Transverse colon (tissue), 4 donors: ENCODE results near the gene KAT2A. TPM values are rescaled to one million over a fixed set of nuclear protein-coding genes. Genes with fewer than 3 reads are reported as not detected.

Experiments used
- DNase-seq: peaks from one replicate; pipeline ENCODE4 v3.0.0-alpha.2; 2019
- H3K27ac ChIP-seq, 4 donors: fragments of 200-600 bp; sonication (generic); 2 replicates each; pipeline ENCODE4 v1.5.1; 2016 to 2018; ENCODE audit warnings: inconsistent platforms in 4 of 4
- H3K27me3 ChIP-seq: fragments of 200-600 bp; sonication (generic); 2 replicates; pipeline ENCODE4 v1.5.1; 2017; ENCODE audit warnings: inconsistent platforms
- H3K36me3 ChIP-seq, 4 donors: fragments of 200-600 bp; sonication (generic); 2 replicates each; pipeline ENCODE4 v1.5.1; 2017 to 2019; ENCODE audit warnings: inconsistent platforms in 4 of 4
- H3K4me1 ChIP-seq, 4 donors: fragments of 200-600 bp; sonication (generic); 2 replicates each; pipeline ENCODE4 v1.5.1; 2017 to 2020; ENCODE audit warnings: inconsistent platforms in 4 of 4
- H3K4me3 ChIP-seq, 4 donors: fragments of 200-600 bp; sonication (generic); 1 replicate in 1 of 4; 2 replicates in 3 of 4; pipeline versions ENCODE4 v1.5.1 to v1.6.1; 2017 to 2019; ENCODE audit warnings: inconsistent platforms in 4 of 4
- H3K9me3 ChIP-seq, 2 donors: fragments of 200-600 bp; sonication (generic); 2 replicates each; pipeline ENCODE4 v1.5.1; 2017 to 2019; ENCODE audit warnings: inconsistent platforms in 2 of 2
- CTCF ChIP-seq, 5 experiments: fragments of 200-600 bp in 3 of 5; fragments of 450-650 bp in 2 of 5; sonication (generic) in 3 of 5; IDR thresholded peaks; 1 replicate in 2 of 5; 2 replicates in 3 of 5; pipeline ENCODE4 v1.5.1; 2016 to 2017; ENCODE audit warnings: antibody characterized with exemption in 5 of 5, inconsistent platforms in 3 of 5, mild to moderate bottlenecking in 2 of 5, moderate library complexity in 1 of 5
- EP300 ChIP-seq: sonication (generic); formaldehyde crosslinking; IDR thresholded peaks from one replicate; pipeline ENCODE4 v1.6.1; 2017; ENCODE audit warnings: antibody characterized with exemption, low read depth
- POLR2A ChIP-seq: fragments of 450-650 bp; IDR thresholded peaks from one replicate; pipeline ENCODE4 v1.6.1; 2016; ENCODE audit warnings: antibody characterized with exemption, mild to moderate bottlenecking, moderate library complexity
- POLR2AphosphoS5 ChIP-seq, 3 donors: sonication (generic); formaldehyde crosslinking; IDR thresholded peaks; one replicate each; pipeline ENCODE4 v1.6.1; 2016; ENCODE audit warnings: antibody characterized with exemption in 3 of 3
- WGBS, 2 donors: methylation state at CpG; one replicate each; pipeline ENCODE4 v1.1.5; 2018; ENCODE audit warnings: low coverage in 1 of 2; 5-methylcytosine and 5-hydroxymethylcytosine counted together
- in situ Hi-C, 4 donors: fragments of 200-750 bp; cut with MboI; loops; one replicate each; pipeline versions ENCODE4 v1.15.0 to v1.15.1; 2017; ENCODE audit warnings: low sequenced_read_pairs in 3 of 4, low pct_ligation_motif_present in 1 of 4, low pct_unique_long_range_greater_than_20kb in 1 of 4
- intact Hi-C: fragments of 100-400 bp; cut with DNase I; formaldehyde crosslinking; loops from one replicate; pipeline ENCODE4 v1.15.1; 2023; ENCODE audit warnings: low total_unique reads
- total RNA-seq, 4 donors: library from RNA; depleted of rRNA; stranded (reverse); fragments of >200 nt; gene quantifications; one replicate each; pipeline ENCODE4 v1.1.0, GENCODE V29; 2016

KAT2A gene
- total RNA-seq, 4 donors from 2014 or later = 16.9 to 154 (median 48.9) TPM

- DNase-seq = peak; percentile 86
- Histone ChIP-seq H3K9me3 (no peaks in the 10 kb centered on the region), H3K4me3 (peak within 1 kb of the TSS in 2 of 4 donors; percentile 6 to 7), H3K4me1 (peaks cover 18 to 26% (median 22%) of the 10 kb centered on the region in 4 donors), H3K36me3 (peaks cover 0 to 19% (median 7%) of the 10 kb centered on the region in 4 donors), H3K27me3 (no peaks in the 10 kb centered on the region), H3K27ac (peak within 1 kb of the TSS; percentile 71 to 82 (median 78))
- no peak for TF ChIP-seq EP300
- TF ChIP-seq POLR2A = peak; percentile 38
- no peak for TF ChIP-seq CTCF (IDR thresholded peaks at IDR 0.05)
- TF ChIP-seq POLR2AphosphoS5 (IDR thresholded peaks at IDR 0.05) = peak in 2 of 3 donors; percentile 26 to 29
- WGBS, 2 donors = 48% methylated on average over 51 of the region's 61 CpGs; no CpG with 5 or more reads in 1 of the 2 donors
- in situ Hi-C loops = no loop called here
- intact Hi-C loops = no loop called here
Measured at GRCh38 chr17:42122371-42123303, 1.5 kb upstream of the KAT2A start, which contains the start of gene HSPB9. Gene HSPB9 (plus strand): TSS chr17:42122804. CDS start chr17:42122851, 47 bp downstream.

GRCh38 chr17:42120161-42120769 is 902 bp downstream of the KAT2A start:
- Histone ChIP-seq H3K27ac (peak overlapping the region in 1 of 4 donors; percentile 82), H3K36me3 (peaks cover 0 to 1% (median 0%) of the 10 kb centered on the region in 4 donors), H3K4me1 (peaks cover 18 to 26% (median 22%) of the 10 kb centered on the region in 4 donors), H3K9me3 (no peaks in the 10 kb centered on the region), H3K27me3 (no peaks in the 10 kb centered on the region), H3K4me3 (peak overlapping the region in 3 of 4 donors; percentile 55 to 94 (median 89))
- no peak for DNase-seq
- WGBS, 2 donors = 49 to 58% methylated on average over 2 to 7 of the region's 7 CpGs
- intact Hi-C loops = no loop called here
- in situ Hi-C loops = no loop called here
- no peak for TF ChIP-seq CTCF (IDR thresholded peaks at IDR 0.05)
- no peak for TF ChIP-seq EP300
- TF ChIP-seq POLR2A = no peak
- TF ChIP-seq POLR2AphosphoS5 (IDR thresholded peaks at IDR 0.05) = no peak

GRCh38 chr17:42119301-42119700 is 1.9 kb downstream of the KAT2A start:
- TF ChIP-seq POLR2AphosphoS5 (IDR thresholded peaks at IDR 0.05) (no peak), CTCF (IDR thresholded peaks at IDR 0.05) (no peak), POLR2A (no peak), EP300 (no peak)
- intact Hi-C loops = loop anchor here (5.0 kb wide), 2 partner anchors 52 to 157 kb away; no protein-coding TSS in a partner anchor

More at GRCh38 chr17:42119301-42119700, 1.9 kb downstream of the KAT2A start:
- Histone ChIP-seq H3K27me3 (no peaks in the 10 kb centered on the region), H3K27ac (no peak overlapping the region), H3K9me3 (no peaks in the 10 kb centered on the region), H3K4me3 (no peak overlapping the region), H3K4me1 (peaks cover 18 to 26% (median 22%) of the 10 kb centered on the region in 4 donors), H3K36me3 (no peaks in the 10 kb centered on the region)
- DNase-seq = no peak
- WGBS, 2 donors = 87% methylated on average over 18 of the region's 18 CpGs; no CpG with 5 or more reads in 1 of the 2 donors
- in situ Hi-C loops = loop anchor here in 2 of 4 donors (10.0 kb wide), 1 partner anchor 154 kb away; the partner anchor contains the start of gene CNP (in 2 of the 2)
